ENCODE measurements around the gene OR2A5.

Gene OR2A5

DNA sequence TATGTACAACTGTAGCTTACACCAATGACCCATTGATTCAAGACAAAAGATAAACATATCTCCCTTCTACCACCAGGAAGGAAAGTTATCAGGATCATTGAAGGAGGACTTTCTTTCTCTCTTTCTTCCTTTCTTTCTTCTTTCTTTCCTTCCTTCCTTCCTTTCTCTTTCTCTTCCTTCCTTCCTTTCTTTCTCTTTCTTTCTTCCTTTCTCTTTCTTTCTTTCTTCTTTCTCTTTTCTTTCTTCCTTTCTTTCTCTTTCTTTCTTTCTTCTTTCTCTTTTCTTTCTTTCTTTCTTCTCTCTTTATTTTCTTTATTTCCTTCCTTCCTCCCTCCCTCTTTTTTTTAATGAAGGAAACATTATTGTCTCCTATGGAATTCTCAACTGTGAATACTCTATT is 50.0 kb downstream of the OR2A5 start:
- H3K9ac ChIP-seq (ENCODE audit: low read length), result no peak overlapping the region
- no peak overlapping the region for H3K4me2 ChIP-seq (ENCODE audit: low read length)
- TF ChIP-seq, protein P1, sequence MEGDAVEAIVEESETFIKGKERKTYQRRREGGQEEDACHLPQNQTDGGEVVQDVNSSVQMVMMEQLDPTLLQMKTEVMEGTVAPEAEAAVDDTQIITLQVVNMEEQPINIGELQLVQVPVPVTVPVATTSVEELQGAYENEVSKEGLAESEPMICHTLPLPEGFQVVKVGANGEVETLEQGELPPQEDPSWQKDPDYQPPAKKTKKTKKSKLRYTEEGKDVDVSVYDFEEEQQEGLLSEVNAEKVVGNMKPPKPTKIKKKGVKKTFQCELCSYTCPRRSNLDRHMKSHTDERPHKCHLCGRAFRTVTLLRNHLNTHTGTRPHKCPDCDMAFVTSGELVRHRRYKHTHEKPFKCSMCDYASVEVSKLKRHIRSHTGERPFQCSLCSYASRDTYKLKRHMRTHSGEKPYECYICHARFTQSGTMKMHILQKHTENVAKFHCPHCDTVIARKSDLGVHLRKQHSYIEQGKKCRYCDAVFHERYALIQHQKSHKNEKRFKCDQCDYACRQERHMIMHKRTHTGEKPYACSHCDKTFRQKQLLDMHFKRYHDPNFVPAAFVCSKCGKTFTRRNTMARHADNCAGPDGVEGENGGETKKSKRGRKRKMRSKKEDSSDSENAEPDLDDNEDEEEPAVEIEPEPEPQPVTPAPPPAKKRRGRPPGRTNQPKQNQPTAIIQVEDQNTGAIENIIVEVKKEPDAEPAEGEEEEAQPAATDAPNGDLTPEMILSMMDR (IDR thresholded peaks at IDR 0.05; ENCODE audit: low read length), result no peak
- no peak for TF ChIP-seq EZH2 (IDR thresholded peaks at IDR 0.05; ENCODE audit: borderline replicate concordance, low read length)

DNA sequence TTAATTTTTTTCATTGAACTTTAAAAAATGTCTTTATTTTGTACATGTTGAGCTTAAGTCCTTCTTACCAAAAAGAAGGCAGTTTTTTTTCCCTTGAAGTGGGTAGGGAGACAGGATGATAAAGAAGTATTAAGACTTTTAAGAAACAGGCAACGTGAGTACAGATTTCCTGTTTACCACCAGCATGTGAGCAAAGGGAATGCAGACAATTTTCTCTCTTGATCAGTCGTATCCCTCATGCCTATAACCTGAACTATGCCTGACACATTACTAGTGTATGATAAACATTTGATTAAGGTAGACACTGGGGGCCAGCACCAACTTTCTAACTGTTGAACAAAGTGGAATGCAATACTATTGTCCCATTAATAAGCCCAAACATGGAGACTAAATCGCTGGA is 51.9 kb downstream of the OR2A5 start:
- H2AFZ ChIP-seq (ENCODE audit: low read length), result no peak overlapping the region
- no peaks in the 10 kb centered on the region for H4K20me1 ChIP-seq (ENCODE audit: insufficient read depth, low read length)
- no peak overlapping the region for H3K4me2 ChIP-seq (ENCODE audit: low read length)
- H3K27me3 ChIP-seq (ENCODE audit: insufficient read depth, low read length), result no peaks in the 10 kb centered on the region
- H3K4me1 ChIP-seq (ENCODE audit: insufficient read depth, low read length, severe bottlenecking), result no peaks in the 10 kb centered on the region
- H3K9me3 ChIP-seq (ENCODE audit: low read length), result no peaks in the 10 kb centered on the region
- no peaks in the 10 kb centered on the region for H3K36me3 ChIP-seq (ENCODE audit: insufficient read depth, low read length)
- no peaks in the 10 kb centered on the region for H3K79me2 ChIP-seq (ENCODE audit: insufficient read depth, low read length)
- no peak overlapping the region for H3K27ac ChIP-seq (ENCODE audit: low read depth, low read length, poor library complexity, severe bottlenecking)
- TF ChIP-seq, protein P1 (IDR thresholded peaks at IDR 0.05; ENCODE audit: low read length), result no peak
- TF ChIP-seq EZH2 (IDR thresholded peaks at IDR 0.05; ENCODE audit: borderline replicate concordance, low read length), result no peak
- H3K4me3 ChIP-seq (ENCODE audit: low read depth, low read length, poor library complexity, severe bottlenecking), result no peak overlapping the region
- H3K9ac ChIP-seq (ENCODE audit: low read length), result no peak overlapping the region
- H3K9me2 ChIP-seq (ENCODE audit: low read depth, low read length), result no peaks in the 10 kb centered on the region
- no peaks in the 10 kb centered on the region for H3F3A ChIP-seq (ENCODE audit: insufficient read depth, low read length)

More for the DNA sequence above, 50.0 kb downstream of the OR2A5 start:
- Histone ChIP-seq H3K27me3 (ENCODE audit: insufficient read depth, low read length) (no peaks in the 10 kb centered on the region), H3K27ac (ENCODE audit: low read depth, low read length, poor library complexity, severe bottlenecking) (no peak overlapping the region), H4K20me1 (ENCODE audit: insufficient read depth, low read length) (no peaks in the 10 kb centered on the region), H3F3A (ENCODE audit: insufficient read depth, low read length) (no peaks in the 10 kb centered on the region), H3K36me3 (ENCODE audit: insufficient read depth, low read length) (no peaks in the 10 kb centered on the region), H3K9me3 (ENCODE audit: low read length) (no peaks in the 10 kb centered on the region), H3K79me2 (ENCODE audit: insufficient read depth, low read length) (no peaks in the 10 kb centered on the region), H3K4me3 (ENCODE audit: low read depth, low read length, poor library complexity, severe bottlenecking) (no peak overlapping the region), H3K9me2 (ENCODE audit: low read depth, low read length) (no peaks in the 10 kb centered on the region), H2AFZ (ENCODE audit: low read length) (no peak overlapping the region), H3K4me1 (ENCODE audit: insufficient read depth, low read length, severe bottlenecking) (no peaks in the 10 kb centered on the region)

DNA sequence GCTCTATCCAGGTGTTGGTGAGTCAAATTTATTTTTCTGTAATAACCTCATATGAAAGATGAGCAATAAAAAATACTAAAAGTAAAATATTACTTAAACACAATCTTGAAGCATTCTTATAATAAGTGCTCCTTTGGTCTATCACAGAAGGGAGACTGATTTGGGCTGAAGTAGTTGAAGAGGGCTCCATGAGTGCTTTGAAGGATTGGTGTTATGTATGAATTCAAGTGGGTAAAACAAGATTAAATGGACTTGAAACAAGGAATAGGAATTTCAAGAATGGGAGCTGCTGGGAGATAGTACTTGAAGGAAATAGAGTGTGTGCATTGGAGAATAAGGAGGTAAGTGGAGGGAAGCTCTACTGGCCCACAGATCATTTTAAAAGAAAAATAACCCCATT is 53.3 kb downstream of the OR2A5 start:
- H2AFZ ChIP-seq (ENCODE audit: low read length), result no peak overlapping the region
- no peak overlapping the region for H3K4me3 ChIP-seq (ENCODE audit: low read depth, low read length, poor library complexity, severe bottlenecking)
- no peak overlapping the region for H3K27ac ChIP-seq (ENCODE audit: low read depth, low read length, poor library complexity, severe bottlenecking)
- H3K4me1 ChIP-seq (ENCODE audit: insufficient read depth, low read length, severe bottlenecking), result no peaks in the 10 kb centered on the region
- no peaks in the 10 kb centered on the region for H3K9me3 ChIP-seq (ENCODE audit: low read length)
- no peaks in the 10 kb centered on the region for H4K20me1 ChIP-seq (ENCODE audit: insufficient read depth, low read length)
- H3K27me3 ChIP-seq (ENCODE audit: insufficient read depth, low read length), result no peaks in the 10 kb centered on the region
- H3K4me2 ChIP-seq (ENCODE audit: low read length), result no peak overlapping the region
- no peaks in the 10 kb centered on the region for H3K9me2 ChIP-seq (ENCODE audit: low read depth, low read length)
- no peaks in the 10 kb centered on the region for H3K79me2 ChIP-seq (ENCODE audit: insufficient read depth, low read length)
- H3K36me3 ChIP-seq (ENCODE audit: insufficient read depth, low read length), result no peaks in the 10 kb centered on the region
- H3F3A ChIP-seq (ENCODE audit: insufficient read depth, low read length), result no peaks in the 10 kb centered on the region
- H3K9ac ChIP-seq (ENCODE audit: low read length), result no peak overlapping the region
- TF ChIP-seq, protein P1 (IDR thresholded peaks at IDR 0.05; ENCODE audit: low read length), result no peak
- TF ChIP-seq EZH2 (IDR thresholded peaks at IDR 0.05; ENCODE audit: borderline replicate concordance, low read length), result no peak

All from OCI-LY1 (cell line).